ENCODE results near the gene LAMA4. TPM values are rescaled to one million over a fixed set of nuclear protein-coding genes. Genes with fewer than 3 reads are reported as not detected.

Gene LAMA4
- total RNA-seq, 1 experiment from 2014 or later = 11.9 TPM

DNA sequence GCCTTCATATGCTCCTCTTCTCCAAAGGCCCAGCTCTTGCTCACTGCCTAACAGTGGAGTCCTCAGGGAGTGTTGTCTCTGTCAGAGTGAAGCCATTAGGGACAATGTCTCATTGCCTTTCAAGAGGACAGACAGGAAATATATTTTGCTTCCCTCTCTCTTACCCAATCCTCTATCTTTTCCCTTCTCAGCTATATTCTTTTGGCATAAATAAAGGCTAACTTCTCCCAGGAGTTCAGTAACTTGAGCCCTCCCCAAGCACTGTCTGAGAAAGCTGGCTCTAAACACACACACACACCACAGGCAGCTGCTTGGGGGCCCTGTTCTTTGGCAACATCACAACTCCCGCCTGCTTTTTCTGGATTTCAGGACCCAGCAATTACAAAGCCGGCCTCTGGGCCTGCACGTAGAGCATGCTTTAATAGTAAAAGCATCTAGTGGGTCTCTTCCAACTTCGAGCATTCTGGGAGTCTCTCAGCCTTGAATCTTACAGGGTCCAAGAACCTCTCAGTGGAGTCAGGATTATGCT is 34.7 kb upstream of the LAMA4 start:
- no peak for ATAC-seq
- in situ Hi-C loops (cut with HindIII; ENCODE audit: low pct_unique_long_range_greater_than_20kb, low sequenced_read_pairs) = no loop called here
- Histone ChIP-seq H3K27me3 (ENCODE audit: control insufficient read depth, insufficient read depth, low read length) (no peaks in the 10 kb centered on the region), H3K4me1 (ENCODE audit: control insufficient read depth, insufficient read depth, low read length) (no peaks in the 10 kb centered on the region), H3K36me3 (ENCODE audit: control insufficient read depth, insufficient read depth, low read length) (no peaks in the 10 kb centered on the region), H3K9me3 (ENCODE audit: control insufficient read depth, insufficient read depth, low read depth, low read length) (no peaks in the 10 kb centered on the region), H3K27ac (ENCODE audit: low read length) (no peak overlapping the region), H3K4me3 (ENCODE audit: low read depth in 2 of 2, low read length in 2 of 2) (no peak overlapping the region)
- BruUV-seq (replicated peaks) = no TSS peak
- intact Hi-C loops (cut with micrococcal nuclease; ENCODE audit: unreplicated experiment) = no loop called here
- TF ChIP-seq REST (IDR thresholded peaks at IDR 0.05; ENCODE audit: insufficient read depth in 1 of 2, low read depth in 2 of 2, low read length in 1 of 2) (no peak), TCF7L2 (IDR thresholded peaks at IDR 0.05; ENCODE audit: low read depth, low read length) (no peak), POLR2AphosphoS5 (IDR thresholded peaks at IDR 0.05; ENCODE audit: low read depth, low read length) (no peak), CTCF (IDR thresholded peaks at IDR 0.05) (no peak), SIN3A (IDR thresholded peaks at IDR 0.05; ENCODE audit: borderline replicate concordance, insufficient read depth, low read depth, low read length) (no peak)
- ChIA-PET POLR2A (no interaction called here), CTCF (interaction anchor here (0.7 kb wide), 1 partner anchor 10 kb away, joined by 4 read pairs; no protein-coding TSS in a partner anchor)
- DNase-seq (ENCODE audit: low read depth, low spot score) = no peak

DNA sequence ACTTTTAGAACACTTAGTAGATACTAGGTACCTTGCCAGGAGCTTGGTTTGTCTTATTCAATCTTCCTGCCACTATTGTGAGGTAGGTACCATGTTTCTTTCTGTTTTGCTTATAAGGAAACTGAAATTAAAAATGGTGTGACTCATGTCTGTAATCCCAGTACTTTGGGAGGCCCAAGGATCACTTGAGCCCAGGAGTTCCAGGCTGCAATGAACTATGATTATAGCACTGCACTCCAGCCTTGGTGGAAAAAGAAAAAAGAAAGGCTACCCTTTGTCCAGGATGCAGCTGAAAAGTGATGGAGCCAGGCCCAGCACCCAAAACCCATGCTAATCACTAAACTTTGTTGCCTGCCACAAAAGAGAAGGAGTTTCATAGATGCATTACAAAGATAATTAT is 34.1 kb upstream of the LAMA4 start:
- ChIA-PET CTCF (no interaction called here), POLR2A (no interaction called here)
- no peaks in the 10 kb centered on the region for H3K4me1 ChIP-seq (ENCODE audit: control insufficient read depth, insufficient read depth, low read length)
- no peak for DNase-seq (ENCODE audit: low read depth, low spot score)
- intact Hi-C loops (cut with micrococcal nuclease; ENCODE audit: unreplicated experiment) = no loop called here
- in situ Hi-C loops (cut with HindIII; ENCODE audit: low pct_unique_long_range_greater_than_20kb, low sequenced_read_pairs) = no loop called here
- no peaks in the 10 kb centered on the region for H3K27me3 ChIP-seq (ENCODE audit: control insufficient read depth, insufficient read depth, low read length)
- no TSS peak for BruUV-seq (replicated peaks)
- H3K9me3 ChIP-seq (ENCODE audit: control insufficient read depth, insufficient read depth, low read depth, low read length) = no peaks in the 10 kb centered on the region
- no peak overlapping the region for H3K27ac ChIP-seq (ENCODE audit: low read length)
- H3K36me3 ChIP-seq (ENCODE audit: control insufficient read depth, insufficient read depth, low read length) = no peaks in the 10 kb centered on the region
- ATAC-seq = no peak
- no peak for TF ChIP-seq CTCF (IDR thresholded peaks at IDR 0.05)
- TF ChIP-seq POLR2AphosphoS5 (IDR thresholded peaks at IDR 0.05; ENCODE audit: low read depth, low read length) = no peak
- no peak for TF ChIP-seq TCF7L2 (IDR thresholded peaks at IDR 0.05; ENCODE audit: low read depth, low read length)
- TF ChIP-seq REST (IDR thresholded peaks at IDR 0.05; ENCODE audit: insufficient read depth in 1 of 2, low read depth in 2 of 2, low read length in 1 of 2) = no peak
- TF ChIP-seq SIN3A (IDR thresholded peaks at IDR 0.05; ENCODE audit: borderline replicate concordance, insufficient read depth, low read depth, low read length) = no peak
- no peak overlapping the region for H3K4me3 ChIP-seq (ENCODE audit: low read depth in 2 of 2, low read length in 2 of 2)

Measured in Panc1 (cell line).